B cell (primary cell): ENCODE results near the gene DCLK1. TPM values are rescaled to one million over a fixed set of nuclear protein-coding genes. Genes with fewer than 3 reads are reported as not detected.

Source experiments
- ATAC-seq: fragments of 200-7000 bp; cut with Tn5 transposase; one replicate; pipeline ENCODE4 v1.10.0; 2021; ENCODE audit warnings: low read depth, mild to moderate bottlenecking, moderate number of reproducible peaks, moderate library complexity
- CTCF ChIA-PET: fragments of 350-600 bp; sonication (Branson Sonifier 250); formaldehyde crosslinking; loops from one replicate; lab custom pipeline; 2021; ENCODE audit warnings: antibody characterized with exemption, inconsistent platforms; lab: Charles Lee
- POLR2A ChIA-PET: fragments of 350-600 bp; sonication (Branson Sonifier 250); formaldehyde crosslinking; loops from one replicate; lab custom pipeline; 2021; ENCODE audit warnings: antibody characterized with exemption; lab: Charles Lee
- DNase-seq: peaks from one replicate; pipeline ENCODE4 v3.0.0; 2013
- H2AFZ ChIP-seq: 2 replicates; pipeline ENCODE4 v1.6.1; 2012; ENCODE audit warnings: mild to moderate bottlenecking, low read depth, low read length; ENCODE audit not compliant: insufficient read depth, poor library complexity, severe bottlenecking
- H3K27ac ChIP-seq, 2 donors: 1 replicate in 1 of 2; 2 replicates in 1 of 2; pipeline ENCODE4 v1.5.1; 2012 to 2013; ENCODE audit warnings: low read length in 2 of 2, mild to moderate bottlenecking in 2 of 2, moderate library complexity in 1 of 2
- H3K27me3 ChIP-seq, 4 experiments: fragments of 200-600 bp in 1 of 4; sonication (generic) in 1 of 4; replicated peaks in 1 of 4; 1 replicate in 2 of 4; 2 replicates in 2 of 4; pipeline versions ENCODE4 v1.6.1 to v1.7.0; 2013 to 2016; ENCODE audit warnings: low read length in 3 of 4, mild to moderate bottlenecking in 2 of 4, mixed read lengths in 1 of 4, moderate library complexity in 1 of 4; ENCODE audit not compliant: insufficient read depth in 4 of 4, control insufficient read depth in 3 of 4; ENCODE audit errors: control extremely low read depth in 1 of 4
- H3K36me3 ChIP-seq, 2 experiments: replicated peaks in 1 of 2; 1 replicate in 1 of 2; 2 replicates in 1 of 2; pipeline versions ENCODE4 v1.6.1 to v1.7.1; 2013; ENCODE audit warnings: low read length in 1 of 2; ENCODE audit not compliant: insufficient read depth in 2 of 2, control insufficient read depth in 1 of 2; ENCODE audit errors: control extremely low read depth in 1 of 2, extremely low read depth in 1 of 2
- H3K4me1 ChIP-seq, 2 donors: fragments of 200-600 bp in 1 of 2; sonication (generic) in 1 of 2; 1 replicate in 1 of 2; 2 replicates in 1 of 2; pipeline versions ENCODE4 v1.5.1 to v1.6.1; 2013 to 2017; ENCODE audit warnings: low read length in 2 of 2; ENCODE audit not compliant: control insufficient read depth in 2 of 2, insufficient read depth in 2 of 2
- H3K4me2 ChIP-seq: replicated peaks from 2 replicates; pipeline ENCODE3; 2012; ENCODE audit warnings: mild to moderate bottlenecking, low read depth, low read length; ENCODE audit not compliant: poor library complexity, severe bottlenecking
- H3K4me3 ChIP-seq, 5 experiments: fragments of 200-600 bp in 1 of 5; sonication (generic) in 1 of 5; 1 replicate in 3 of 5; 2 replicates in 2 of 5; pipeline versions ENCODE4 v1.5.1 to v1.7.0; 2011 to 2016; ENCODE audit warnings: low read length in 4 of 5, mild to moderate bottlenecking in 4 of 5, low read depth in 2 of 5, control low read depth in 1 of 5, moderate library complexity in 1 of 5; ENCODE audit not compliant: insufficient read depth in 1 of 5; ENCODE audit errors: control extremely low read depth in 1 of 5, extremely low read depth in 1 of 5
- H3K79me2 ChIP-seq: fragments of 200-600 bp; sonication (generic); one replicate; pipeline ENCODE4 v1.6.0; 2016; ENCODE audit warnings: low read length; ENCODE audit not compliant: control insufficient read depth, insufficient read depth
- H3K9ac ChIP-seq: fragments of 200-600 bp; sonication (generic); 2 replicates; pipeline ENCODE4 v1.6.1; 2017; ENCODE audit warnings: mild to moderate bottlenecking, low read length, moderate library complexity
- H3K9me3 ChIP-seq, 3 donors: one replicate each; pipeline versions ENCODE4 v1.6.1 to v1.7.1; 2013; ENCODE audit warnings: low read length in 2 of 3; ENCODE audit not compliant: control insufficient read depth in 2 of 3, insufficient read depth in 1 of 3; ENCODE audit errors: control extremely low read depth in 1 of 3
- H4K20me1 ChIP-seq: 2 replicates; pipeline ENCODE4 v1.6.0; 2012; ENCODE audit warnings: mild to moderate bottlenecking, low read length; ENCODE audit not compliant: insufficient read depth, control insufficient read depth, poor library complexity, severe bottlenecking
- H3K27ac Mint-ChIP-seq: one replicate; pipeline ENCODE4 v1.8.0; 2021; ENCODE audit warnings: mixed read lengths
- H3K27me3 Mint-ChIP-seq: one replicate; pipeline ENCODE4 v1.8.0; 2021; ENCODE audit warnings: mixed read lengths
- H3K4me1 Mint-ChIP-seq: one replicate; pipeline ENCODE4 v1.8.0; 2021; ENCODE audit warnings: mixed read lengths
- H3K4me3 Mint-ChIP-seq: one replicate; pipeline ENCODE4 v1.8.0; 2021; ENCODE audit warnings: mixed read lengths
- H3K9me3 Mint-ChIP-seq: one replicate; pipeline ENCODE4 v1.8.0; 2022; ENCODE audit warnings: mixed read lengths; ENCODE audit not compliant: insufficient read depth
- CTCF ChIP-seq: fragments of 200-600 bp; IDR thresholded peaks from one replicate; pipeline ENCODE4 v1.8.0; 2022; ENCODE audit warnings: antibody characterized with exemption, mild to moderate bottlenecking
- EZH2 ChIP-seq: IDR thresholded peaks from 2 replicates; pipeline ENCODE4 v1.6.1; 2012; ENCODE audit warnings: borderline replicate concordance, low read depth, mild to moderate bottlenecking, moderate library complexity, low read length; ENCODE audit not compliant: insufficient read depth, poor library complexity, severe bottlenecking
- WGBS: methylation state at CpG from one replicate; pipeline ENCODE4 v1.1.5; 2013; ENCODE audit warnings: missing lambda C conversion rate; ENCODE audit not compliant: insufficient coverage; 5-methylcytosine and 5-hydroxymethylcytosine counted together
- intact Hi-C: fragments of 100-400 bp; cut with micrococcal nuclease; formaldehyde crosslinking; loops from one replicate; pipeline ENCODE4 v1.10.0; 2022
- polyA plus RNA-seq: library from polyadenylated mRNA; depleted of rRNA; stranded (reverse); fragments of >200 nt; gene quantifications from 2 replicates; pipeline ENCODE4 v1.2.3, GENCODE V29; 2012
- total RNA-seq, 2 donors: library from RNA; stranded (reverse); fragments of 120-200 nt in 1 of 2; gene quantifications; 1 replicate in 1 of 2; 2 replicates in 1 of 2; pipeline versions ENCODE4 v1.2.3 to v1.2.4, GENCODE V29; 2013 to 2022

DCLK1 gene
- total and polyA plus RNA-seq, 2 donors (not counting 1 experiment from before 2014, with no cell fraction given), result not detected

DNA sequence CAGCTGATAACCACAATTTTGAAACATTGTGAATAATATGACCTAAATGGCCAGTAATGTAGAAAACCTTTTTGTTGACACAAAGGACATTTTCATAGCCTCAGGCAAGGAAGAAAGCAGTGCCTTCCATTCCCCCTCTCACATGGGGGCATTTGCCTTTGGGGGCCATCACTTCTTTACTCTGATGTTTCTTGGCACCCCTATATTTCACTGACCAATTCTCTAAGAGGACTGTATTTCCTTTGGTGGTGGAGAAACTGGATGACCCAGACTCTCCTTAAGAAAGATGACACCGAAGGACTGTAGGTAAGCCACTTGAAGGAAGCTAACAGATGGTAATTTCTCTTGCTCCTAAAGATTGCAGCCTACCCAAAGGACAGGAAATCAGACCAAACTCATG, 254.6 kb downstream of the DCLK1 start:
- TF ChIP-seq CTCF, result no peak
- no peak for TF ChIP-seq EZH2
- no peaks in the 10 kb centered on the region for H3K36me3 ChIP-seq
- no peaks in the 10 kb centered on the region for H3K27me3 ChIP-seq
- no peaks in the 10 kb centered on the region for H3K27me3 Mint-ChIP-seq
- H3K27ac Mint-ChIP-seq, result no peak overlapping the region
- no peak overlapping the region for H3K4me3 ChIP-seq
- WGBS, result 83% methylated on average over 1 of the region's 1 CpG
- H3K79me2 ChIP-seq, result no peaks in the 10 kb centered on the region
- DNase-seq, result no peak
- H4K20me1 ChIP-seq, result no peaks in the 10 kb centered on the region
- H3K4me2 ChIP-seq, result no peak overlapping the region
- no peaks in the 10 kb centered on the region for H3K9me3 Mint-ChIP-seq
- ChIA-PET POLR2A (no interaction called here), CTCF (no interaction called here)
- H2AFZ ChIP-seq, result no peak overlapping the region
- ATAC-seq, result no peak
- no peak overlapping the region for H3K27ac ChIP-seq
- H3K4me1 Mint-ChIP-seq, result no peaks in the 10 kb centered on the region
- H3K9ac ChIP-seq, result no peak overlapping the region
- H3K4me1 ChIP-seq, result no peaks in the 10 kb centered on the region
- intact Hi-C loops, result no loop called here
- no peak overlapping the region for H3K4me3 Mint-ChIP-seq
- H3K9me3 ChIP-seq, result no peaks in the 10 kb centered on the region

DNA sequence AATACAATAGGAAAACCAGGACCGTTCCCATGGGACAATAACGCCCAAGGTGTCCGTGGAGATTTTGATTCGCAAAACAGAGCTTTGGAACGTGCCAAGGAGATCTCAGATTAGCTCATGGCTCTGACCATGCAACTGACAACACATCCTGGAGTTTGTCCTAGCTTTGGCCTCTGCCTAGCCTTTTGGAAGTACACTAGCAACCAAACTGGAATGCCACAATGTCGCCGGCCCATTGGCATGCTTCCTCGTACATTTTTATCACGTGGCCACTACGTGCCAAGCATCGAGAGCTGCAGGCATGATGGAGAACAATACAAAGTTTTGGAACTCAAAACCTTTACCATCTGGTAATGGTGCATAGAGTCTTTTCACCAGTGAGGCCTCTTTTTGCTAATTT, 256.5 kb downstream of the DCLK1 start:
- H3K36me3 ChIP-seq, result no peaks in the 10 kb centered on the region
- H3K27me3 ChIP-seq, result no peaks in the 10 kb centered on the region
- H3K27ac ChIP-seq, result no peak overlapping the region
- no peaks in the 10 kb centered on the region for H3K79me2 ChIP-seq
- TF ChIP-seq CTCF (no peak), EZH2 (no peak)
- H3K4me1 ChIP-seq, result no peaks in the 10 kb centered on the region
- H4K20me1 ChIP-seq, result no peaks in the 10 kb centered on the region
- 91% methylated on average over 11 of the region's 11 CpGs for WGBS
- ATAC-seq (no peak), DNase-seq (no peak)
- Mint-ChIP-seq H3K4me1 (no peaks in the 10 kb centered on the region), H3K27ac (no peak overlapping the region), H3K4me3 (no peak overlapping the region), H3K27me3 (no peaks in the 10 kb centered on the region), H3K9me3 (no peaks in the 10 kb centered on the region)
- ChIA-PET POLR2A (no interaction called here), CTCF (no interaction called here)
- no peak overlapping the region for H2AFZ ChIP-seq
- intact Hi-C loops, result no loop called here
- no peak overlapping the region for H3K9ac ChIP-seq
- H3K9me3 ChIP-seq, result no peaks in the 10 kb centered on the region
- H3K4me2 ChIP-seq, result no peak overlapping the region
- no peak overlapping the region for H3K4me3 ChIP-seq
